Measurements from ENCODE around the gene NKTR. TPM values are rescaled to one million over a fixed set of nuclear protein-coding genes. Genes with fewer than 3 reads are reported as not detected.

NKTR gene
- total RNA-seq, 1 experiment from 2014 or later = 39.0 TPM

- in situ Hi-C loops (cut with HindIII; ENCODE audit: low pct_unique_long_range_greater_than_20kb, low sequenced_read_pairs) (no loop called here), intact Hi-C loops (cut with micrococcal nuclease; ENCODE audit: unreplicated experiment) (no loop called here)
- DNase-seq (ENCODE audit: low read depth, low spot score) (no peak), ATAC-seq (no peak)
- Histone ChIP-seq H3K9me3 (ENCODE audit: control insufficient read depth, insufficient read depth, low read depth, low read length) (no peaks in the 10 kb centered on the region), H3K4me1 (ENCODE audit: control insufficient read depth, insufficient read depth, low read length) (no peaks in the 10 kb centered on the region), H3K36me3 (ENCODE audit: control insufficient read depth, insufficient read depth, low read length) (no peaks in the 10 kb centered on the region), H3K4me3 (ENCODE audit: low read depth in 2 of 2, low read length in 2 of 2) (no peak within 1 kb of the TSS), H3K27me3 (ENCODE audit: control insufficient read depth, insufficient read depth, low read length) (no peaks in the 10 kb centered on the region), H3K27ac (ENCODE audit: low read length) (no peak within 1 kb of the TSS)
- ChIA-PET CTCF (no interaction called here), POLR2A (no interaction called here)
- no TSS peak for BruUV-seq (replicated peaks)
- TF ChIP-seq SIN3A (IDR thresholded peaks at IDR 0.05; ENCODE audit: borderline replicate concordance, insufficient read depth, low read depth, low read length) (no peak), POLR2AphosphoS5 (IDR thresholded peaks at IDR 0.05; ENCODE audit: low read depth, low read length) (no peak), TCF7L2 (IDR thresholded peaks at IDR 0.05; ENCODE audit: low read depth, low read length) (no peak)
Observed at GRCh38 chr3:42685363-42685881, 84.9 kb downstream of the NKTR start, which contains the start of gene KLHL40. Gene KLHL40 (plus strand): TSS chr3:42685537. CDS start chr3:42685619, 82 bp downstream.

DNA sequence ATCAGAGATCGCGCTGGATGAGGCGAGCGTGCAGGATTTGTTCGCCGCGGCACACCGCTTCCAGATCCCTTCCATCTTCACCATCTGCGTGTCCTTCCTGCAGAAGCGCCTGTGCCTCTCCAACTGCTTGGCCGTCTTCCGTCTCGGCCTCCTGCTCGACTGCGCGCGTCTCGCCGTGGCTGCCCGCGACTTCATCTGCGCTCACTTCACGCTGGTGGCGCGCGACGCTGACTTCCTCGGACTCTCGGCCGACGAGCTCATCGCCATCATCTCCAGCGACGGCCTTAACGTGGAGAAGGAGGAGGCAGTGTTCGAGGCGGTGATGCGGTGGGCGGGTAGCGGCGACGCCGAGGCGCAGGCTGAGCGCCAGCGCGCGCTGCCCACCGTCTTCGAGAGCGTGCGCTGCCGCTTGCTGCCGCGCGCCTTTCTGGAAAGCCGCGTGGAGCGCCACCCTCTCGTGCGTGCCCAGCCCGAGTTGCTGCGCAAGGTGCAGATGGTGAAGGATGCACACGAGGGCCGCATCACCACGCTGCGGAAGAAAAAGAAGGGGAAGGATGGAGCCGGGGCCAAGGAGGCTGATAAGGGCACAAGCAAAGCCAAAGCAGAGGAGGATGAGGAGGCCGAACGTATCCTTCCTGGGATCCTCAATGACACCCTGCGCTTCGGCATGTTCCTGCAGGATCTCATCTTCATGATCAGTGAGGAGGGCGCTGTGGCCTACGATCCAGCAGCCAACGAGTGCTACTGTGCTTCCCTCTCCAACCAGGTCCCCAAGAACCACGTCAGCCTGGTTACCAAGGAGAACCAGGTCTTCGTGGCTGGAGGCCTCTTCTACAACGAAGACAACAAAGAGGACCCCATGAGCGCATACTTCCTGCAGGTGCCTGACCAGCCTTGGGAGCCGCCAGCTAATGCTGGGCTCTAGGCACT, 85.7 kb downstream of the NKTR start:
- Histone ChIP-seq H3K9me3 (ENCODE audit: control insufficient read depth, insufficient read depth, low read depth, low read length) (no peaks in the 10 kb centered on the region), H3K27ac (ENCODE audit: low read length) (no peak overlapping the region), H3K4me1 (ENCODE audit: control insufficient read depth, insufficient read depth, low read length) (no peaks in the 10 kb centered on the region), H3K27me3 (ENCODE audit: control insufficient read depth, insufficient read depth, low read length) (no peaks in the 10 kb centered on the region), H3K36me3 (ENCODE audit: control insufficient read depth, insufficient read depth, low read length) (no peaks in the 10 kb centered on the region), H3K4me3 (ENCODE audit: low read depth in 2 of 2, low read length in 2 of 2) (no peak overlapping the region)
- intact Hi-C loops (cut with micrococcal nuclease; ENCODE audit: unreplicated experiment) (no loop called here), in situ Hi-C loops (cut with HindIII; ENCODE audit: low pct_unique_long_range_greater_than_20kb, low sequenced_read_pairs) (no loop called here)
- DNase-seq (ENCODE audit: low read depth, low spot score) (no peak), ATAC-seq (no peak)
- BruUV-seq (replicated peaks) = no TSS peak
- ChIA-PET CTCF (no interaction called here), POLR2A (no interaction called here)
- TF ChIP-seq, protein P1, sequence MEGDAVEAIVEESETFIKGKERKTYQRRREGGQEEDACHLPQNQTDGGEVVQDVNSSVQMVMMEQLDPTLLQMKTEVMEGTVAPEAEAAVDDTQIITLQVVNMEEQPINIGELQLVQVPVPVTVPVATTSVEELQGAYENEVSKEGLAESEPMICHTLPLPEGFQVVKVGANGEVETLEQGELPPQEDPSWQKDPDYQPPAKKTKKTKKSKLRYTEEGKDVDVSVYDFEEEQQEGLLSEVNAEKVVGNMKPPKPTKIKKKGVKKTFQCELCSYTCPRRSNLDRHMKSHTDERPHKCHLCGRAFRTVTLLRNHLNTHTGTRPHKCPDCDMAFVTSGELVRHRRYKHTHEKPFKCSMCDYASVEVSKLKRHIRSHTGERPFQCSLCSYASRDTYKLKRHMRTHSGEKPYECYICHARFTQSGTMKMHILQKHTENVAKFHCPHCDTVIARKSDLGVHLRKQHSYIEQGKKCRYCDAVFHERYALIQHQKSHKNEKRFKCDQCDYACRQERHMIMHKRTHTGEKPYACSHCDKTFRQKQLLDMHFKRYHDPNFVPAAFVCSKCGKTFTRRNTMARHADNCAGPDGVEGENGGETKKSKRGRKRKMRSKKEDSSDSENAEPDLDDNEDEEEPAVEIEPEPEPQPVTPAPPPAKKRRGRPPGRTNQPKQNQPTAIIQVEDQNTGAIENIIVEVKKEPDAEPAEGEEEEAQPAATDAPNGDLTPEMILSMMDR (IDR thresholded peaks at IDR 0.05) = no peak
- TF ChIP-seq SIN3A (IDR thresholded peaks at IDR 0.05; ENCODE audit: borderline replicate concordance, insufficient read depth, low read depth, low read length) (no peak), REST (IDR thresholded peaks at IDR 0.05; ENCODE audit: insufficient read depth in 1 of 2, low read depth in 2 of 2, low read length in 1 of 2) (no peak), POLR2AphosphoS5 (IDR thresholded peaks at IDR 0.05; ENCODE audit: low read depth, low read length) (no peak), TCF7L2 (IDR thresholded peaks at IDR 0.05; ENCODE audit: low read depth, low read length) (no peak)

All from Panc1 (cell line).